AG09309 (cell line): Measurements from ENCODE around the gene CAV1.

Experiments used
- DNase-seq: peaks from one replicate; pipeline ENCODE4 v3.0.0-alpha.2; 2010; ENCODE audit warnings: low read depth
- H3K4me3 ChIP-seq: 2 replicates; pipeline ENCODE4 v1.5.1; 2011; ENCODE audit warnings: mild to moderate bottlenecking, low read depth, low read length, moderate library complexity; ENCODE audit not compliant: control insufficient read depth
- CTCF ChIP-seq: IDR thresholded peaks from 2 replicates; pipeline ENCODE4 v1.5.1; 2011; ENCODE audit warnings: mild to moderate bottlenecking, low read depth, low read length, inconsistent platforms; ENCODE audit not compliant: insufficient read depth, control insufficient read depth; ENCODE audit errors: missing control alignments

The CAV1 gene

GRCh38 chr7:116497708-116498107 is 27.1 kb upstream of the CAV1 start:
- no peak for TF ChIP-seq CTCF
- no peak overlapping the region for H3K4me3 ChIP-seq
- no peak for DNase-seq

GRCh38 chr7:116499168-116500077 is 25.4 kb upstream of the CAV1 start, which contains the start of gene CAV2:
Gene CAV2 (plus strand): TSS chr7:116499738. CDS start chr7:116499782, 44 bp downstream.
- H3K4me3 ChIP-seq, result peak within 1 kb of the TSS; percentile 80
- no peak for DNase-seq

GRCh38 chr7:116500078-116500853 is 24.6 kb upstream of the CAV1 start:
- no peak for TF ChIP-seq CTCF
- no peak for DNase-seq
- peak overlapping the region; percentile 80 for H3K4me3 ChIP-seq

More at GRCh38 chr7:116499168-116500077, 25.4 kb upstream of the CAV1 start, which contains the start of gene CAV2:
- no peak for TF ChIP-seq CTCF

GRCh38 chr7:116501425-116502167 is 23.2 kb upstream of the CAV1 start:
- peak overlapping the region; percentile 80 for H3K4me3 ChIP-seq
- no peak for TF ChIP-seq CTCF
- no peak for DNase-seq

- no peak for TF ChIP-seq CTCF
- no peak overlapping the region for H3K4me3 ChIP-seq
- no peak for DNase-seq
Measured at GRCh38 chr7:116502201-116503096, 22.4 kb upstream of the CAV1 start.
